Neuron (in vitro differentiated cells): ENCODE results near the gene ABCB4.

Experiments used
- H2AFZ ChIP-seq: one replicate; pipeline ENCODE4 v1.6.1; 2013; ENCODE audit warnings: low read depth, mild to moderate bottlenecking, inconsistent platforms, low read length, moderate library complexity
- H3K27me3 ChIP-seq: one replicate; pipeline ENCODE4 v1.6.1; 2013; ENCODE audit warnings: low read length; ENCODE audit not compliant: insufficient read depth
- H3K36me3 ChIP-seq: one replicate; pipeline ENCODE4 v1.6.1; 2013; ENCODE audit warnings: low read length; ENCODE audit not compliant: insufficient read depth
- H3K4me1 ChIP-seq: one replicate; pipeline ENCODE4 v1.6.1; 2013; ENCODE audit warnings: low read length; ENCODE audit not compliant: insufficient read depth
- H3K4me3 ChIP-seq: 2 replicates; pipeline ENCODE4 v1.5.1; 2013; ENCODE audit warnings: mild to moderate bottlenecking, low read length, moderate library complexity
- H3K9me3 ChIP-seq: one replicate; pipeline ENCODE4 v1.6.1; 2013; ENCODE audit warnings: low read length

The ABCB4 gene

DNA sequence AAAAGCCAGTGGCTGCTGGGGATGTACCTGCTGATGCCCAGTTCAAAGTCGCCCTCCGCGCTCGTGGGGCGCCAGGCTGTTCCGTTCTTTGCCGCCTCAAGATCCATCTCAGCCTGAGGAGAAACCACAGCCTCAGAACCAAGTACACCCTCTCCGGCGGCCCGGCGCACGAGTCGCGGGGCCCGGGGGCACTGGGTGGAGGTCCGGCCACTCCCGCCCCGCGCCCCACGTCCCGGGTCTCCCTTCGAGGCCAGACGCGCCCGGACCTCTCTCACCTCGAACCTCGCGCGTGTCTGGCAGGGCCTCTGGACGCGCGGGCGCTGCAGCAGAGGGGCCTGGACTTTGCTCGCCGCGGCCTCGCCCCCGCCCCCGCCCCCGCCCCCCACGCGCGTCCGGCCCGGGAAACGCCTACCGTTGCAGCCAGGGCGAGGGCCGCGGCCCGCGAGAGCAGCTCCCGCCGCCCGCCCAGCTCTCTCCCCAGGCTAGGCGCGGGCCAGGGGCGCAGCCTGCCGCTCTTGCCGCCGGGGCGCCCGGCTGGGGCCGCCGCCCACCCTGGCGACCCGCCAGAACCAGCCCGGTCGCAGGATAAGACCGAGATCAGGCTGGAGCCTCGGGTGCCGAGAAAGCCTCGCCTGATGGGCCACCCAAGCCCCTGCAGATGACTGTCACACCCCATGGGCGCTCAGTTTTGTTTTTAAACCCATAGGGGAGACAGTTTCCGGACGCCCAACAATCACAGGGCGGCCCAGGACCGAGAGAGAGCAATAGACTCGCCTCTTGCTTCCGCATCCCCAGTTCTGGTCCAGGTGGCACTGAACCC, at the start of gene ABCB4:
Gene ABCB4, minus strand, starts transcription at position 322 of the 820 bp plus-strand sequence. Its CDS starts 215 bp downstream, at position 107.
- H3K36me3 ChIP-seq, result no peaks in the 10 kb centered on the region
- H3K4me3 ChIP-seq, result peak within 1 kb of the TSS; percentile 34
- no peaks in the 10 kb centered on the region for H3K27me3 ChIP-seq
- no peaks in the 10 kb centered on the region for H3K9me3 ChIP-seq
- H2AFZ ChIP-seq, result peak within 1 kb of the TSS; percentile 59
- peaks cover 26% of the 10 kb centered on the region for H3K4me1 ChIP-seq

DNA sequence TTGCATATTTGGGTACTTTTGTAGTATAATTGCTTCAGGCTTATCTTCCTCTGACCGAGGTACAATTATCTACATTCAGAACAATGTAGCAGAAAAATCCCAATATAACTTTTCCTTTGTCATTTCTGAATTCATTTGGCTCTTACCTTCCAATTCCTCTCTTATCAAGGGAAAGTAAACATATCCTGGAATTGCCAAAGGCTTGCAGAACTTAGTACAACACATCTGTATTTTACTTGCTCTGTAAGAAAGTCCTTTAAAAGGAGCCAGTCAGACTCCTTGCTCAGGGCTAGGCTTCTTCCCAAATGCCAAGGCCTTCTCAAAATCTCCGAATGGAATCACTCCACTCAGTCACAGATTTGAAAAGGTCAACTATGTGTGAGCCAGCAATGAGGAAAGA, 43.3 kb upstream of the ABCB4 start:
- H3K4me1 ChIP-seq, result peaks cover 3% of the 10 kb centered on the region
- H3K27me3 ChIP-seq, result no peaks in the 10 kb centered on the region
- H3K9me3 ChIP-seq, result no peaks in the 10 kb centered on the region
- no peak overlapping the region for H2AFZ ChIP-seq
- no peaks in the 10 kb centered on the region for H3K36me3 ChIP-seq
- H3K4me3 ChIP-seq, result no peak overlapping the region

DNA sequence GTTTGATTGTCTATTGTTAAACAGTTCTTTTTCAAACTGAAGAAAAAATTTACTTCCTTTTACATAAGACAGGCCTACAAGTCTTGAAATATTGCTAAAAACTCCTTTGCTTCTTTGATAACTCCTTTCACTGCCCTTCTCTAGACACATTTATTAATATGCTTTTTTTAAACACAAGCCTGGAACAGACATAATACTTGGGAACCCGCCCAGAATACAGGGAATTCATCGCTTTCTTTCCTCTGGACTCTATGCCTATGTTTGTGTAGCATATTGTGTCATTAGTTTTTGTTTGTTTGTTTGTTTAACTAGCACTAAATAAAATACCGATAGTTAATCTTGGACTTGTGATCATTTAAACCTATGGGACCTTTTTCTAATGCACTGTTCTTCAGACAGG, 42.4 kb upstream of the ABCB4 start:
- Histone ChIP-seq H3K9me3 (no peaks in the 10 kb centered on the region), H3K4me1 (peaks cover 6% of the 10 kb centered on the region), H3K36me3 (no peaks in the 10 kb centered on the region), H3K4me3 (no peak overlapping the region), H2AFZ (no peak overlapping the region), H3K27me3 (no peaks in the 10 kb centered on the region)

DNA sequence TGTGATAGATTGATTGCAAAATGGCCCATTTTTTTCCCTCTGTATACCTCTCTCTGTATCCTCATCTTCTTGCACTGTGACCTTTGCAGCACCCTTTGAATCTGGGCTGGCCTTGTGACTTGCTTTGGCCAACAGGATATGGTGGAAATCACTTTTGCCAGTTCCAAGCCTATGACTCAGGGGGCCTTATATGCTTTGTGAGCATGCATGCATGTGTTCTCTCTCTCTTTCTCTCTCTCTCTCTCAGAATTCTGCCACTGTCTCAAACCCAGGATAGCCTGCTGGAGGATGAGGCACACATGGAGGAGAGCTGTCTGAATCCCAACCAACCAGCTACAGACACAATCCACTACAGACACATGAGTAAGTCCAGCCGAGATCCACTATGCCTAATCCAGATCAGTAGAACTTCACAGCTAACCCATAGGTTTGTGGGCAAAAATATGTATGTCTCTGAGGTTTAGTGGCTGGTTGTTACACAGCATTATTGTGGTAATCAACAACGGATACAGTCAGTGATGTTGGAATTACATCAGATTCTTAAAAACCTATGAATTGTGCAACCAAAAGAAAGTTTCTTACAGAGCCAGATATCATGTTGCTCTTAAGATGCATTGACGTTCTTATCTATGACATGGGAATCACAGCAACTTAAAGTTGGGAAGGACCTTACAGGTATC, 41.8 kb upstream of the ABCB4 start:
- Histone ChIP-seq H3K9me3 (no peaks in the 10 kb centered on the region), H3K4me1 (peaks cover 6% of the 10 kb centered on the region), H3K4me3 (no peak overlapping the region), H2AFZ (no peak overlapping the region), H3K36me3 (no peaks in the 10 kb centered on the region), H3K27me3 (no peaks in the 10 kb centered on the region)

DNA sequence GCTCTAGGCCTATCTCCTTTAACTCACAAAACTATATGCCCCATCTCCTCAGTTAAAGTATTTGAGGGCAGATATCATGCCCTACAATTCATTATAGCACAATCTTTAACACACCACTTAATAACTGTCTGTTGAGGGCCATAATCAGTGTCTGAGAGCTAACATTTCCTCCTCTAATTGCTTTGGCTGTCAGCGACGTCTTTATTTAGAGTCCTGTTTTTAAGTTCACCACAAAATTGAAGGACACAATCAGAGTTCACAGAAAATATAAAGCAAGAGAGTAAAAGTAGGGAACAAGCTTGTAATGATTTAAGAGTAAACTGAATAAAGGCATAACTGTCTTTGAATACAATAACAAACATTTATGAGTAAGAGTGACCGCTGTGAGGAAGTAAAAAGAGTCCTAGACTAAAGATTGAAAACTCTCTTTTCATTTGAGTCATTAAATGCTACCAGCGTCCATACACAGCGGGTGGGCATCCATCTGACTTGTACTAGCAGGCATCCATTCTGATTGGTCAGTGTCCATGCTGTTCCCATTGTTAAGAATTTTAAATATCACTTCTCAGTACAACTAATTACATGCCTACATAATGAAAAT, 38.4 kb upstream of the ABCB4 start:
- Histone ChIP-seq H2AFZ (no peak overlapping the region), H3K36me3 (no peaks in the 10 kb centered on the region), H3K27me3 (no peaks in the 10 kb centered on the region), H3K4me1 (peaks cover 18% of the 10 kb centered on the region), H3K4me3 (no peak overlapping the region), H3K9me3 (no peaks in the 10 kb centered on the region)

DNA sequence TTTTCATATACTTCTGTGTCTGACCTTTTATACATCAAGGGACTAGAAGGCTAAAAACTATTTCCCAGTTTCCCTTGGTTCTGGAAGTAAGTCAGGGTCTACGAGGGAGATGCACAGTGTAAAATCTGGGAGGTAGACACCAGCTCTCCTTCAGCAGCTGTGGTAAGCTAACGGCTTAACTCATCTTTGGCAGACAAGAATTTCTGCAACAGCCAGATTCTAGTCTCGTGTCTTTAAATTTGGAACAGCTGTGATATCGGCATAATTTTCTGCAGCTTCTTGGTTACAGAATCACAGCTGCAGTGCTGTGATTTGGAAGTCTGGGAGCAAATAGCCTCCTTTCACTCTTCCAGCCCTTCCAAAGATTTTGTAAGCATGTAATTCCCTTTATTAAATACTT, 37.4 kb upstream of the ABCB4 start:
- Histone ChIP-seq H3K9me3 (no peaks in the 10 kb centered on the region), H3K4me3 (no peak overlapping the region), H2AFZ (no peak overlapping the region), H3K27me3 (no peaks in the 10 kb centered on the region), H3K4me1 (peaks cover 18% of the 10 kb centered on the region), H3K36me3 (no peaks in the 10 kb centered on the region)

DNA sequence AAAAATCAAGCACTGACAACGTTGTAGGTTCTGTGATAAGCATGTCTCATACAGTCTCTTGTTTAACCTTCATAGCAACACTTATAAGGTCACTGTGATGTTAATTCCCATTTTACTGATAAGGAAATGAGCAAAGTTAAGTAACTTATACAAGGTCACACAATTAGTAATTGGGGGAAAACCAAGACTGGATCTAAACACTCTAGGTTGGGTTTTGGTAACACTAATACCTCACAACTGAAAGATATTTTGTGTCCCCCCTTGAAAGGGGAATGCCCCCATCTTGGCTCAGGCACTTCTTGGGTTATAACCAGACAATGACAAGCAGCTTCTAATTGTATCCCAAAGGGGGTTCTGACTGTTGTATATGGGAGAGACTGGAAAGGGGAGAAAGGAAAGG, 36.0 kb upstream of the ABCB4 start:
- H2AFZ ChIP-seq, result no peak overlapping the region
- H3K27me3 ChIP-seq, result no peaks in the 10 kb centered on the region
- no peaks in the 10 kb centered on the region for H3K9me3 ChIP-seq
- no peak overlapping the region for H3K4me3 ChIP-seq
- H3K4me1 ChIP-seq, result peaks cover 18% of the 10 kb centered on the region
- H3K36me3 ChIP-seq, result no peaks in the 10 kb centered on the region

DNA sequence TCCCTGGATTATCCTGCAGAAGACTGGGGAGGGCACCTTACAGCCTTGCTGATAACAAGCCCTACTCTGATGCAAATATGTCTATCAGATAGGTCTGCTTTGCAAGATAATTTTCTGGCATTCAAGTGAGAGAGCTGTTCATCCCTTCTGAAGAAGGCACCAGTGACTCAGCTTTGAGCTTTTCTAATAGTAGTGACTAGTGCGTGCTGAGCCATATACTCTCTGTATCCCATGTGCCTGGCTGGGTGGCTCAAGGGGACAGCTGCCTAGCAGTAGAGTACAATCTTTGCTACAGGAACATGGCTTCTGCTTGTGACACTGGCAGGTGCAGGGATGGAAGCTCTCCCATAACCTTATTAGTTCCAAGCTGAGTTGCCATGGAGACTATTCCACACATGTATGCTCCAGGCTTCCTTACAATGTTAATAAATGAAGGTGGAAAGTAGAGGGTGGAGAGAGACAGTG, 35.0 kb upstream of the ABCB4 start:
- Histone ChIP-seq H3K27me3 (no peaks in the 10 kb centered on the region), H3K36me3 (no peaks in the 10 kb centered on the region), H2AFZ (no peak overlapping the region), H3K4me3 (no peak overlapping the region), H3K4me1 (peaks cover 18% of the 10 kb centered on the region), H3K9me3 (no peaks in the 10 kb centered on the region)

DNA sequence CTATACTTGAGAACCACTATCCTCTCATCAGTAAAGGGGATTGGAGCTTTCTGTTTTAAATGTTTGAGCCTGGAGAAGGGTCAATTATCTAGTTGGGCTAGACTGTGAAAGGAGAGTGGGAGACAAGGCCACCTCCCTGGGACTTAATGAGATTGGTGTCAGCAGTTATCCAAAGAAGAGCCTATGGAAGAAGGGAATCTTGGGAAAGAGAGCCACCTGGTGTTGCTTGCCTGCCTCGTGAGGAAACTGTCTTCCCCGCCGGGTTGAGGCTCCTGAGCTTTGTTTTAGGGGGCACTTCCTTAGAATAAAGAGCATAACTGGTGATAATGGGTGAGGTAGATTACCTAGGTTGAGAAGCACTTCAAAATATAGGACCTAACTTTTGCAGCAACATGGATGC, 32.0 kb upstream of the ABCB4 start:
- H3K27me3 ChIP-seq, result no peaks in the 10 kb centered on the region
- no peaks in the 10 kb centered on the region for H3K36me3 ChIP-seq
- peaks cover 12% of the 10 kb centered on the region for H3K4me1 ChIP-seq
- H3K9me3 ChIP-seq, result no peaks in the 10 kb centered on the region
- H2AFZ ChIP-seq, result no peak overlapping the region
- no peak overlapping the region for H3K4me3 ChIP-seq

DNA sequence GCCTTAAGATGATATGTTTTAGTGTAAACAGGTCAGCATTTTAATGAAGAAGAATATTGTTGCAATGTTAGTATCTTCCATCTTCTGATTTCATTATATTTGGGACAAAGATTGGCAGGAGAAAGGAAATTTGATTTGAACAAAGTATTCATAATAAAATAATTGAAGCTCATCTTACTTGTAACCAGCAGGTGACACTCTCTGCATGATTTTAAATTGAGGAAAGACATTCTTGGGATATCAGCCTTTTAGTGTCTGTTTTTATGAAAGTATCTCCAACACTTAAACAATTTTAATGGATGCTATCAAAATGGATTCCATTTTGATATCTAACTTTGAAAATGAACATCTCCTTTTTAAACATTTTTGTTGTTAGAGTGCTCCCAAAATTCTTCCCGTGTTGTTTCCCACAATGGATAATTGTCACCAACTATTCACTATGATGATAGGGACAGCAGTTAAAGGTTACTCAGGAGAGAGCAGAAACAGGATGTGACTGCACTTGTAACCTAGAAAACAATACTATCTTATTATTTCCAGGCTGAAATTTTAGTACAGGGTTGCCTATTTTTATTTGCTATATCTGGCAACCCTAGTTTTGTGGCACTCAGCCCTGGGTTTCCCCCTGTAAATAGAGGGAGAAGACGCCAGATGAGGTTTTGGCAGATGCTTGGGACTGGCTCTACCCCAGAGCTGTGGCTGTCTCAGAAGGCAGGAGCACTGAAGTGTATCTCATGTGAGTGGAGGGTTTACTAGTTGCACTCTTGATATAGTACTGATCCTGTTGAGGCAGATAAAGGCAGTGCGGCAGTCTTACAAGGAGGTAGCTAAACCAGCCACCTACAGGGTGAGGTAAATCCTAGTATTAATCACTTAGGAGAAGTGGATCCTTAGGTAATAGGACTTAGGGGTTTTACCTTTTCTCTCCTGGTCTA, 31.0 kb upstream of the ABCB4 start:
- no peaks in the 10 kb centered on the region for H3K9me3 ChIP-seq
- H3K4me3 ChIP-seq, result no peak overlapping the region
- no peaks in the 10 kb centered on the region for H3K27me3 ChIP-seq
- H3K36me3 ChIP-seq, result no peaks in the 10 kb centered on the region
- peak overlapping the region; percentile 51 for H2AFZ ChIP-seq
- peaks cover 12% of the 10 kb centered on the region for H3K4me1 ChIP-seq

DNA sequence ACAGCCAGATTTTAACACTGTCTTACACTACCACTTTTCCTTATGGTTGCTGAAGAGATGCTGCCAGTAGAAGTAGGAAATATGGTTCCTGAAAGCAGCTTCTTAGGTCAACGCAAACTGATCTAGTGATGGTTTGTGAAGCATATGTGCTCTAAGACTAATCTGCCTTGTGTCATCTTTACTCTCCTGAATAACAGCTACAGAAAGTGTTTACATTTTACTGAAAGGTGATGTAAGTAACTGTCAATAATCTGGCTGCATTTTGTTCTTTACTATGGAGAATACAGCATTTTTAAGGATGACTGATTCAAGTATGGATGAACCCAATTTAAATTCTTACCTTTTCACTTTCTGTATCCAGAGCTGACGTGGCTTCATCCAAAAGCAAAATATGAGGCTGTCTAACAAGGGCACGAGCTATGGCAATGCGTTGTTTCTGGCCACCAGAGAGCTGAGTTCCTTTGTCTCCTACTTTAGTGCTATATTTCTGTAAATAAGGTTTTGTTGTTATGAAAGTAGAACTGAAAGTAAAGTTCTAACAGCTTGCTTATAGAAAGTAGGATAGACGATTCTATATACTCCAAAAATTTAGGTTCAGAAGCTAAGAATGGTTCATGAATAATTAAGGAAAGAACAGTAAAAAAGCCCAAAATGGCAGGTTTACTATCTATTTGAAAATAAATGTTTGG, 30.2 kb upstream of the ABCB4 start:
- Histone ChIP-seq H3K4me1 (peaks cover 6% of the 10 kb centered on the region), H3K27me3 (no peaks in the 10 kb centered on the region), H3K4me3 (no peak overlapping the region), H2AFZ (peak overlapping the region; percentile 51), H3K9me3 (no peaks in the 10 kb centered on the region), H3K36me3 (no peaks in the 10 kb centered on the region)

DNA sequence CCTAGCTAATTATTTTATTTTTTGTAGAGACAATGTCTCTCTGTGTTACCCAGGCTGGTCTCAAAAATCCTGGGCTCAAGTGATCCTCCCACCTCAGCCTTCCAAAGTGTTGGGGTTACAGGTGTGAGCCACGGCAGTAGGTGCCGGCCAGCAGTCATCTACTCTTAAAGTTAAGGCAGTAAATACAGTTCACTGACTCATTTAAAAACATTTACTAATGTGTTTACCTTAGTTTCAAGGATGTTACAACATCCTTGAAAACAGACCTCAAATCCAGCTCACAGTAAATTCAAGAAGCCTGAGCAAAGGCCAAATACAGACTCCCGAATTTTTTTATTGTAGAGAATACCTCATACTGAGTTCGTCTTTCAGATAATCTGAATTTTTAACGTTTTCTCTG, 29.6 kb upstream of the ABCB4 start:
- no peak overlapping the region for H2AFZ ChIP-seq
- H3K4me3 ChIP-seq, result no peak overlapping the region
- no peaks in the 10 kb centered on the region for H3K27me3 ChIP-seq
- H3K4me1 ChIP-seq, result peaks cover under 1% of the 10 kb centered on the region
- no peaks in the 10 kb centered on the region for H3K9me3 ChIP-seq
- no peaks in the 10 kb centered on the region for H3K36me3 ChIP-seq
